ENCODE data around the gene KIF20B.
A peak's percentile ranks its signal among the peaks of the same experiment; 100 is the strongest.

Gene KIF20B

DNA sequence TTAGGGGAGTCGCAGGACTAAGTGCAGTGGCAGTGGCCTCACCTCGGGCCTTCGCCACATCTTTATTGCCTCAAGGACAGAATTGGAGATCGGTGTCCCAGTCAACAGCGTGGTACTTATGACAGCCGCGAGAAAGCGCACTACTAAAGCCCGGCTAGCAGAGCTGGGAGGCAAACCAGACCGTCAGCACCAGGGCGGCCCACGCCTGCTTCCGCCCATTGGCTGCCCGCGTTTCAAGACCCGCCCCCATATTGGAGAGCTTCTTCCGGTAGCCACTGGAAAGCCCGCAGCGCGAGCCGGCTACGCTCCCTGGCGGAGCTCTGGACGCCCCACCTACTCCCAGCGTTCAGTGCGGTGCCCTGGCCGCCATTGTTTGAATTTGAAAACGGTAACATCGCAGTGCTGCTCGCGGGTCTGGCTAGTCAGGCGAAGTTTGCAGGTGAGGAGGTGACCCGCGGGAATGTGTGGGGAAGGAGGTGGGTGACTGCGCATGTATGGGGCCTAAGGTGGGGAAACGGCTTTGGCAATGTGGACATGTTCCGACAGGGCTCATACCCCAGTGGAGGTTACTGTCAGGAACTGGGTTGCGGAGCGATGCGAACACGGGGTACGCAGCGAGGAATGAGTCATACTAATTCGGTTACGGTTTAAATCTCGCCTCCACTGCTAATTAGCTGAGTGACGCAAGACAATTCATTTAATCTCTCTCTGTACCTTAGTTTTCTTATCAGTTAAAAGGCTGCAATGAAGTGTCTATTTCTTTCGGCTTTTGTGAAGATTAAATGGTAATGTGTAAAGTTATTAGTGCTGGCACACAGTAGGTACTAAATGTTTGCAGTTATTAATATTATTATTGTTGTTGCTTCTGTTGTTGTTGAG lies at the start of gene KIF20B:
TSS of gene KIF20B (plus strand) at position 349 of the 879 bp plus-strand sequence. CDS start 3,705 bp downstream, outside the sequence.
- DNase-seq (ENCODE audit: low read depth in 2 of 2, low spot score in 1 of 2), result peak; percentile 82 to 89

GRCh38 chr10:89651916-89652573 lies 49.3 kb upstream of the KIF20B start:
- no peak for DNase-seq (ENCODE audit: low read depth in 2 of 2, low spot score in 1 of 2)

GRCh38 chr10:89652806-89653370 lies 48.5 kb upstream of the KIF20B start:
- DNase-seq (ENCODE audit: low read depth in 2 of 2, low spot score in 1 of 2), result no peak

DNA sequence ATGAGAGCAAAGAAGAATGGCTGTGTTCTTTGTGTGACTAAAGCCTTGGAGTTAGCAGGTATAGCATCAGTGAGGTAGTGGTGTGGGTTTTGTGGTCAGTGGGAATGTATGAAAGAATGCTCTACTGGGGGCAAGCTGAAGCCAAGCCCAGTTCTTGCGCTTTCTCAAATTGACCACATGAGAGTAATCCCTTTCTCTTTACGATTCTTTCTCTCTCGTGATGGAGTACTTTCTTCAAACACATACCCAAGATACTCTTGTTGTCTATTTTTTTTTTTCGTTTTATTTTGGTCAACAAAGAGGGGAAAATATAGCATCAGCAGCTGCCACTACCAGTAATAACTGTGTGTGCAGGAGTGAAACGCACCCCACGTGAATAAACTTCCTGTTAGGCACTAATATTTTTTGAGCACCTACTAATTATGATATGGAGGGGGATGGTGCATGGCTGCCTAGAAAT lies 48.0 kb upstream of the KIF20B start:
- DNase-seq (ENCODE audit: low read depth in 2 of 2, low spot score in 1 of 2), result no peak

GRCh38 chr10:89655722-89656121 lies 45.7 kb upstream of the KIF20B start:
- DNase-seq (ENCODE audit: low read depth in 2 of 2, low spot score in 1 of 2), result no peak

- DNase-seq (ENCODE audit: low read depth in 2 of 2, low spot score in 1 of 2), result no peak
These were observed 44.1 kb upstream of the KIF20B start for GRCh38 chr10:89657302-89657701.

GRCh38 chr10:89659143-89660131 lies 42.0 kb upstream of the KIF20B start:
- no peak for DNase-seq (ENCODE audit: low read depth in 2 of 2, low spot score in 1 of 2)

GRCh38 chr10:89662596-89662995 lies 38.8 kb upstream of the KIF20B start:
- DNase-seq (ENCODE audit: low read depth in 2 of 2, low spot score in 1 of 2), result no peak

DNA sequence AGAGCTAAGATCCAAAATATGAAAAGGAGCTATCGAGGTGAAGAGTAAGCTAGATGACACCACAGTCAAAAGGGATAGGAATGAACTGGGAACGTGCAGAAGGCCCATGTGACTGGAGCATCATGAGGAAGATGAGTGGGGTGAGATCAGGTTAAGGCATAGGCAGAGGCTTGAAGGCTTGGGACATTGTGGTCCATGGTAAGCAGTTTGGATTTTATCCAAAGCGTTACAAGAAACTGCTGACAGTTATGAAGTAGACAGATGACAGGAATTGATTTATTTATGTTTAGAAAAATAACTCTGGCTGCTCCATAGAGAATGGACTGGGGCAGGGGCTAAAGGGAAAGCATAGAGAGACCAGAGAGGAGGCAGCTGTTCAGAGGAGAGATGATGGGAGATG lies 38.2 kb upstream of the KIF20B start:
- no peak for DNase-seq (ENCODE audit: low read depth in 2 of 2, low spot score in 1 of 2)

DNA sequence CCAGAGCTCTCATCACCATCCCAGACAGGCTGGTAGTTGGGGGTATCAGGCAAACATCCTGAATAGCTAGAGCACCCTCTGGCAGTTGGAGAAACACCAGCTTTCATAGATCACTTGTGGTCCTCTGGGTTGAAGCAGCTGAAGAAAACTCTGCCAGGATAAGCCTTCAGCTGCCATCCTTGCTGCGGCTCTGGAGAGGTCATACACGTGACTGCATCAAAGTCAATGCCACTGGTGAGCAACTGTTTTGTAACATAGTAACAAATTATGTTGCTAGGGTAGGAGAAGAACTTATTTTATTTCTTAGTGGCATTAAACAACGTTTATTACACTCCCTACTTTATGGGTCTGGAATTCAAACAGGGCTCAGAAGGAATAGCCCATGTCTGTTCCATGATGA lies 37.2 kb upstream of the KIF20B start:
- no peak for DNase-seq (ENCODE audit: low read depth in 2 of 2, low spot score in 1 of 2)

DNA sequence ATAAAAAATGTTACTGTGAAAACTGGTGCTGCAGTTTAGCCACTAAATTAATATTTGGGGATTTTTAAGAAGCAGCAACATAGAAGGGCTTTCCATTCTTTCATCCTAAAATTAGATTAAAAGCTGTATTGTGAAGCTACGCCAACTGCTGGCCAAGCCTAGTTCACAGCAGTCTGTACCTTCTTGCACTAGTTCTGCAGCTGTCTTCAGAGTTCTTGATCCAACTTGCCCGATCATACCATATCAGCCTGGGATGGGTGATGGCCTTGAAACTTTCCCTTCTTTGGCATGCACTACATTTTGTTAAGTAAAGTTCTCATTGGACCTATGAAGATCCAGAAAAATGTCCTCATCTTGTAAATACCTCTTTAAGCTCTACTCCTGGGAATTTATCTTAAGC lies 36.1 kb upstream of the KIF20B start:
- no peak for DNase-seq (ENCODE audit: low read depth in 2 of 2, low spot score in 1 of 2)

GRCh38 chr10:89666138-89666537 lies 35.3 kb upstream of the KIF20B start:
- no peak for DNase-seq (ENCODE audit: low read depth in 2 of 2, low spot score in 1 of 2)

GRCh38 chr10:89668386-89669071 lies 32.9 kb upstream of the KIF20B start:
- DNase-seq (ENCODE audit: low read depth in 2 of 2, low spot score in 1 of 2), result no peak

DNA sequence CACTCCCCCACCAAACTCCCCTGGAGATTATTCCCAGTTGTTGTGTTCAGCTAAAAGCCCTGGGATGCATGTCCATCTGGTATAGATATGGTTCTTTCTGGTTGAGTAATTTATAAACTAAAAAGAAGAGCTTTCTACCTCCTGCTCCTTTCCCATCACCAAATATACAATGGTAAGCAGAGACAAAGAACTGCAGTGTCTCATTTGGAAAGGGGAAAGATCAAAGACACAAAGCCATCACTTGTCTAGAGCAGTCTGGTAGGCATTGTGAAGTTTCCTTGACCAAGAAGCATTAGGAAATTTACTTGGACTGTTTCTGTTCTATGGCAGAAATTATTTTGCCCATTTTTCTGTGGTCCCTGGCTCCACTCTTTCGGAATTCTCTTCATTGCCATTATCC lies 31.4 kb upstream of the KIF20B start:
- no peak for DNase-seq (ENCODE audit: low read depth in 2 of 2, low spot score in 1 of 2)

GRCh38 chr10:89670926-89671325 lies 30.5 kb upstream of the KIF20B start:
- no peak for DNase-seq (ENCODE audit: low read depth in 2 of 2, low spot score in 1 of 2)

- no peak for DNase-seq (ENCODE audit: low read depth in 2 of 2, low spot score in 1 of 2)
These were observed 24.0 kb upstream of the KIF20B start for GRCh38 chr10:89677341-89677740.

DNA sequence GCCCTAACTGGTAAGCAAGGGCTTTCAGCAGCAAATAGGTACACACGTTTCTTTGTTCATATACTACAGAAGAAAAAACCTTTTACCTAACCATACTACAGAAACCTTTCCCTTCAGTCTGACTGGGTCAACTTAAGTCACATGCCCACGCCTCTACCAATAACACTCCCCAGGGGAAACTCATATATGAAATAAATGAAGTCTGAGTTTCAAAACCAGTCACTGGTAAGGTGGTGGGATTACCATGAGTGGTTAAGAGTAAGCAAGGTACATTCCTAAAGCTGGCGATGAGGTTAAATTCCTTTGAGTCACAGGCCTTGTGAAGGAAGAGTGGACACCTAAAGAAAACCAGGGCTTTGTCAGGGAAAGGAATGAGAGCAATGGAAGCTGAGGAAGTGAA lies 21.4 kb upstream of the KIF20B start:
- DNase-seq (ENCODE audit: low read depth in 2 of 2, low spot score in 1 of 2), result no peak

DNA sequence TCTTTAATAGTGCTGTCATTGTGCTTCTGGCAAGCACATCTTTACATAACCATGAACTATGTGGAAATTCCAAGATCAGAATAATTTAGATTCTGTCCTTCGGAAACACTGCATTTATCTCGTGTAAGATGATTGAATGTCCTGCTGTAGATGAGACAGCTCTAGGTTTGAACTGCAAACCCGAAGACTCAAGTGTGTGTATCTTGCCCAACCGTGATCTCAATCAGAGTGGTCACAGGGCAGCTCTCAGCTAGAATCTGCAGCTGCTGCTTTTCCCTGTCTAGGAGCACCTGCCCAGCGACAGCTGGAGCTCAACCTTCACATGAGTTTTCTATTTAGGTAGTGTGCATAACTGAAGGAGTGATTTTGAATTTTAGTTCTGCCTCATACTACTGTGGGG lies 17.5 kb upstream of the KIF20B start:
- no peak for DNase-seq (ENCODE audit: low read depth in 2 of 2, low spot score in 1 of 2)

- no peak for DNase-seq (ENCODE audit: low read depth in 2 of 2, low spot score in 1 of 2)
These were observed 16.8 kb upstream of the KIF20B start for GRCh38 chr10:89684604-89685003.

DNA sequence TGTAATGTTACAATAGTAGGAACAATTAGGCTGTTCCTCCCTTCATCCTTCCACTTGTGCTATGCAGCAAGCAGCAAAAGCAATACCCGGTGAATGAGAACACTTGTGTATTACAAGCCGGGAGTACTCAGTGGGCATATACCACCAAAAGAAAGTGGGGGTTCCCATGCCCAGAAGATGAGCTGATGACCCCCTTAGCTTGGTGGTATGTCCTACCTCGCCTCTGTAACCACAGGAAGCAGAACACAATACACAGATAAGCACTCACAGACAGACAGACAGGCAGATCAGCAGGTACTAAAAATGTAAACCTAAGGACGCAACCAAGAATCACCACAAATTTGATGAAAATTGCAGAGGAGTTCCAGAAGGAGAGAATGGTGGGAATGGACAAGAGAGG lies 15.5 kb upstream of the KIF20B start:
- DNase-seq (ENCODE audit: low read depth in 2 of 2, low spot score in 1 of 2), result no peak
